Sigmoid colon (tissue), 7 donors: ENCODE data around the gene RXRA. TPM values are rescaled to one million over a fixed set of nuclear protein-coding genes. Genes with fewer than 3 reads are reported as not detected.

ENCODE experiments used
- DNase-seq: peaks from one replicate; pipeline ENCODE4 v3.0.0-alpha.2; 2019
- H3K27ac ChIP-seq, 4 donors: fragments of 200-600 bp; sonication (generic); one replicate each; pipeline ENCODE4 v1.5.1; 2016 to 2019; ENCODE audit warnings: mild to moderate bottlenecking in 1 of 4
- H3K27me3 ChIP-seq, 3 donors: fragments of 200-600 bp; sonication (generic); one replicate each; pipeline ENCODE4 v1.5.1; 2019; ENCODE audit warnings: mild to moderate bottlenecking in 1 of 3
- H3K36me3 ChIP-seq, 4 donors: fragments of 200-600 bp; sonication (generic); one replicate each; pipeline ENCODE4 v1.5.1; 2016 to 2019
- H3K4me1 ChIP-seq, 4 donors: fragments of 200-600 bp; sonication (generic); one replicate each; pipeline ENCODE4 v1.5.1; 2017 to 2019
- H3K4me3 ChIP-seq, 4 donors: fragments of 200-600 bp; sonication (generic); one replicate each; pipeline ENCODE4 v1.5.1; 2017 to 2019; ENCODE audit warnings: mild to moderate bottlenecking in 2 of 4, moderate library complexity in 1 of 4
- H3K9me3 ChIP-seq, 4 donors: fragments of 200-600 bp in 3 of 4; sonication (generic) in 3 of 4; one replicate each; pipeline versions ENCODE4 v1.5.1 to v1.6.1; 2013 to 2019
- CTCF ChIP-seq, 4 experiments: fragments of 450-650 bp in 3 of 4; fragments of 200-600 bp in 1 of 4; IDR thresholded peaks; one replicate each; pipeline ENCODE4 v1.5.1; 2016 to 2019; ENCODE audit warnings: antibody characterized with exemption in 4 of 4, mild to moderate bottlenecking in 3 of 4, moderate library complexity in 2 of 4
- EP300 ChIP-seq, 4 donors: sonication (generic); formaldehyde crosslinking; IDR thresholded peaks; one replicate each; pipeline ENCODE4 v1.6.1; 2017; ENCODE audit warnings: antibody characterized with exemption in 4 of 4
- POLR2A ChIP-seq, 2 donors: fragments of 450-650 bp; IDR thresholded peaks; one replicate each; pipeline ENCODE4 v1.6.1; 2016; ENCODE audit warnings: antibody characterized with exemption in 2 of 2, mild to moderate bottlenecking in 2 of 2, moderate library complexity in 2 of 2
- POLR2AphosphoS5 ChIP-seq, 4 donors: sonication (generic); formaldehyde crosslinking; IDR thresholded peaks; one replicate each; pipeline ENCODE4 v1.6.1; 2017; ENCODE audit warnings: antibody characterized with exemption in 4 of 4
- WGBS, 2 donors: extraction: QIAGEN DNeasy Blood & Tissue Kit; methylation state at CpG; one replicate each; pipeline ENCODE4 v1.1.7; 2013; 5-methylcytosine and 5-hydroxymethylcytosine counted together
- intact Hi-C: fragments of 100-400 bp; cut with DNase I; formaldehyde crosslinking; loops from one replicate; pipeline ENCODE4 v1.15.1; 2023
- polyA plus RNA-seq, 3 donors: library from polyadenylated mRNA; stranded (reverse); fragments of 200-250 nt; gene quantifications; one replicate each; pipeline ENCODE4 v1.2.3, GENCODE V29; 2013
- total RNA-seq, 4 donors: library from RNA; depleted of rRNA; stranded (reverse); fragments of >200 nt; gene quantifications; one replicate each; pipeline ENCODE4 v1.1.0, GENCODE V29; 2016
- donor health status: healthy with polysubstance abuse.
- donor health status: Bipolar disorder and iron deficiency.
- donor health status: healthy.

RXRA gene
- total and polyA plus RNA-seq, 7 donors = 26.7 to 50.8 (median 35.7) TPM

GRCh38 chr9:134289241-134289875 lies 36.9 kb upstream of the RXRA start:
- H3K9me3 ChIP-seq = no peaks in the 10 kb centered on the region
- peaks cover 0 to 12% (median 9%) of the 10 kb centered on the region in 4 donors for H3K4me1 ChIP-seq
- H3K4me3 ChIP-seq = no peak overlapping the region
- intact Hi-C loops = no loop called here
- no peaks in the 10 kb centered on the region for H3K36me3 ChIP-seq
- TF ChIP-seq POLR2AphosphoS5 (IDR thresholded peaks at IDR 0.05) = no peak
- TF ChIP-seq CTCF (IDR thresholded peaks at IDR 0.05) = no peak
- no peaks in the 10 kb centered on the region for H3K27me3 ChIP-seq
- H3K27ac ChIP-seq = no peak overlapping the region
- no peak for DNase-seq
- 76 to 86% methylated on average over 12 of the region's 12 CpGs for WGBS, 2 donors

- intact Hi-C loops = no loop called here
- WGBS, 2 donors = 94% methylated on average over 12 of the region's 12 CpGs
- H3K4me1 ChIP-seq = peaks cover 0 to 13% (median 10%) of the 10 kb centered on the region in 4 donors
- no peak overlapping the region for H3K4me3 ChIP-seq
- H3K27ac ChIP-seq = no peak overlapping the region
- no peaks in the 10 kb centered on the region for H3K36me3 ChIP-seq
- no peak for DNase-seq
- H3K27me3 ChIP-seq = no peaks in the 10 kb centered on the region
- no peak for TF ChIP-seq POLR2AphosphoS5 (IDR thresholded peaks at IDR 0.05)
- TF ChIP-seq POLR2A (IDR thresholded peaks at IDR 0.05) = no peak
- no peak for TF ChIP-seq CTCF (IDR thresholded peaks at IDR 0.05)
- no peak for TF ChIP-seq EP300 (IDR thresholded peaks at IDR 0.05)
- H3K9me3 ChIP-seq = no peaks in the 10 kb centered on the region
Measured at GRCh38 chr9:134290603-134291451, 35.4 kb upstream of the RXRA start.

GRCh38 chr9:134291452-134291881 lies 34.8 kb upstream of the RXRA start:
- no peak for TF ChIP-seq POLR2AphosphoS5 (IDR thresholded peaks at IDR 0.05)
- no peak for TF ChIP-seq POLR2A (IDR thresholded peaks at IDR 0.05)
- TF ChIP-seq EP300 (IDR thresholded peaks at IDR 0.05) = no peak
- no peak for TF ChIP-seq CTCF (IDR thresholded peaks at IDR 0.05)
- Histone ChIP-seq H3K36me3 (no peaks in the 10 kb centered on the region), H3K9me3 (no peaks in the 10 kb centered on the region), H3K27ac (no peak overlapping the region), H3K4me1 (peaks cover 0 to 13% (median 10%) of the 10 kb centered on the region in 4 donors), H3K4me3 (no peak overlapping the region), H3K27me3 (no peaks in the 10 kb centered on the region)
- 50 to 77% methylated on average over 11 of the region's 11 CpGs for WGBS, 2 donors
- intact Hi-C loops = no loop called here
- DNase-seq = no peak

GRCh38 chr9:134291961-134292871 lies 34.0 kb upstream of the RXRA start:
- TF ChIP-seq EP300 (IDR thresholded peaks at IDR 0.05) = no peak
- no peak for TF ChIP-seq POLR2A (IDR thresholded peaks at IDR 0.05)
- no peak for TF ChIP-seq CTCF (IDR thresholded peaks at IDR 0.05)
- no peak for TF ChIP-seq POLR2AphosphoS5 (IDR thresholded peaks at IDR 0.05)

More at GRCh38 chr9:134291961-134292871, 34.0 kb upstream of the RXRA start:
- DNase-seq = no peak
- intact Hi-C loops = no loop called here
- no peaks in the 10 kb centered on the region for H3K27me3 ChIP-seq
- no peak overlapping the region for H3K27ac ChIP-seq
- peaks cover 0 to 13% (median 10%) of the 10 kb centered on the region in 4 donors for H3K4me1 ChIP-seq
- H3K4me3 ChIP-seq = no peak overlapping the region
- 92 to 93% methylated on average over 35 of the region's 35 CpGs for WGBS, 2 donors
- H3K9me3 ChIP-seq = no peaks in the 10 kb centered on the region
- H3K36me3 ChIP-seq = no peaks in the 10 kb centered on the region
